CD4-positive, alpha-beta T cell treated with Interleukin-2 at 100 ng/mL for 4 hours (primary cell): Measurements from ENCODE around the gene C21orf91.

ENCODE experiments used
- DNase-seq: peaks from one replicate; pipeline ENCODE4 v3.0.0-alpha.2; 2020; ENCODE audit warnings: low spot score

Gene C21orf91

DNA sequence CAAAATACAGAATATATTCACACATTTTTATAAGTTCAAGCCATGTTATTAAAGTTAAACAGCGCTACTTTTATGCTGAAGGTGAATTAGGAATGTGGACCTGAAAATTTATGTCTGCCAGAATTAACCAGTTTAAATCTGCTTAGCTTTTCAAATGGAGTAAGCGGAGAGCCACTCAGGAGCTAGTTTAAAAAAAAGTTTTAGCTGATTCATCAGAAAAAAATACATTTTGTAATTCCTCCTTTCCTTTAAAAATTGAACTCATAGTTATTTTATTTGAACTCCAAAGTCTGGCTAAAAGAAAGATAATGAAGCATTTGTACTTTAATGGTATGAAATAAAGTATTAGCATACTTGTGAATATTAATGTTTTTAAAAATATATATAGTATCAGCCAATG lies 21.2 kb downstream of the C21orf91 start:
- no peak for DNase-seq

DNA sequence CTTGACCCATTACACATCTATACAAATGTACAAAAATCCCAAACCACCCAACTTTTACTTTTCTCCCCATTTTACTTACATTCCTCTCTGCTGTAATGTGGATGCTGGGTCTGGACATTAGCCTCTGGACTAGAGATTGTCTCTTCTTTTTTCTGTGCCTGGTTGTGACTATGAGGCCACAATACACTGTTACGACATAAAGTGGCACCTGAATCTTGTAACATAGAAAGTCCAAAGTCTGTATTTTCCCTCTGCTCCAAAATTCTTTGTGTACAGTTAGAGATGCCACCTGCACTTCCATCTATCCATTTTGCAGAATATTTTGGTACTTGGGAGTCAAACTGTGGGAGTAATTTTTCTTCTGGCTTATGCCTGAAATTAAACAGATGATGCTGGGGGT lies 22.7 kb downstream of the C21orf91 start:
- DNase-seq, result no peak

DNA sequence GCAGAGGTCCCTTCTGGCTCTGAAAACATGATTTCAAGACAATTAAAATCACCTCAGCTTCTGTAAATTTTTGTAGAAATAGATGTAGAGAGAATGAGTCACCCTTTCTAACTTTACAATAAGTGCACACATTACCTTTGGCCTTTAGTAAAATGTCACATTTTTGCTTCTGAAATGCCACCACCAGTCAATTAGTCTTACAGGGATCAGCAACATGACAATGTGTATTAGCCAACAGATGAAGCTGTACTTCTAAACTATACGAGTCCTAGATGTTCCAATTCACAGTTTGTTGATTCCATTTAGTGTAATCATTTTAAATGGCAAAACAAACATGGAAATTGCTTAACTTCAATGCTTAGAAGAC lies 23.1 kb downstream of the C21orf91 start:
- DNase-seq, result peak; percentile 56

DNA sequence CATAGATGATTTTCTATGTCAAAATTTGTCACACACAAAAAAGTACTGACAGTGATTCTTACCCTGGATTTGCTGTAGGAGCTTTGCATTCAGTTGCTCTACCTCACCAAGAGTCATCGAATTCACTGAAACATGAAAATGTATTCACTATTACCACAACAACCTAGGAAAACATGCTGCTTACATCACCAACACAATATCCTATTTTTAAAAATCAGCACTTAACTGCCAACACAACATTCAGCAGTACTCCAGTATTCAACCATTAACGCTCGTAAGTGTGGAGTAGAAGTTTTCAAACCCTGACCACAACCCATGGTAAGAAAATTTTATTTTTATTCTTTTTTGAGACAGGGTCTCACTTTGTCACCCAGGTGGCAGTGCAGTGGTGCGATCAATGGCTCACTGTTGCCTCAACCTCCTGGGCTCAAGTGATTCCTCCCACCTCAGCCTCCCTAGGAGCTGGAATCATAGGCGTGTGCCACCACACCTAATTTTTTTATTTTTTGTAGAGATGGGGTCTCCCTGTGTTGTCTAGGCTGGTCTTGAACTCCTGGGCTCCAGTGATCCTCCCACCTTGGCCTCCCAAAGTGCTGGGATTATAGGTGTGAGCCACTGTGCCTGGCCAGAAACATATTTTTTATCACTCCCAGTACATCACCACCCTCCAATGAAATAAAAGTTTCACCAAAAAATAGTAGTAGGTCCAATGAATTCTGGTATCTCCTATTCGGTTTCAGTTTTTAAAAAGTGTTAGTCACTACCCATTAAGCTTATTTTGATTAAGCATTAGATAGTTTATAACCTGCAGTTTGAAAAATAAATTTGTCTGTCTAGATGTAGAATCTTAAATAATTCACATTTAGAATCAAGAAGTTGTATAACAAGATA lies 23.8 kb downstream of the C21orf91 start:
- peak; percentile 61 for DNase-seq

DNA sequence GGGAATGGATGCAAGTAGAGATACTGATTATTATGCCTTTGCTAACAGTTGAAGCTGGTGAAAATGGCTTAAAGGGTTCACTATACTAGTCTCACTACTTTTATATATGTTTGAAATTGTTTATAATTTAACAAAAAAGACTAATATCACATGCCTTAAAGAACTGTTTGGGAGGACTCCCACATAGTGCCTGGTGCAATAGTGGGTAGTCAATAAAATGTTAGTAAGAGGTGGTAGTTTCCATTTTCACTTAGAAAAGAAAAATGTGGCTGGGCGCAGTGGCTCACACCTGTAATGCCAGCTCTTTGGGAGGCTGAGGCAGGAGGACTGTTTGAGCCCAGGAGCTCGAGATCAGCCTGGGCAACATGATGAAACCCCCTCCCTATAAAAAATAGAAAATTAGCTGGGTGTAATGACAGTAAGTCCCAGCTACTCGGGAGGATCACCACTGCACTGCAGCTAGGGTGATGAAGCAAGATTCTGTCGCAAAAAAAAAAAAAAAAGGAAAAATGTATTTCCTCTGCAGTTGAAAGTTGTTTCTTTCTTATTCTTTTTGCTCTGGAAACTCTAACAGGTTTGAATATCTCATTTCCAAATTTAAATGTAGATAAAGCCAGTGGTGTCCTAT lies 24.5 kb downstream of the C21orf91 start:
- DNase-seq, result no peak

DNA sequence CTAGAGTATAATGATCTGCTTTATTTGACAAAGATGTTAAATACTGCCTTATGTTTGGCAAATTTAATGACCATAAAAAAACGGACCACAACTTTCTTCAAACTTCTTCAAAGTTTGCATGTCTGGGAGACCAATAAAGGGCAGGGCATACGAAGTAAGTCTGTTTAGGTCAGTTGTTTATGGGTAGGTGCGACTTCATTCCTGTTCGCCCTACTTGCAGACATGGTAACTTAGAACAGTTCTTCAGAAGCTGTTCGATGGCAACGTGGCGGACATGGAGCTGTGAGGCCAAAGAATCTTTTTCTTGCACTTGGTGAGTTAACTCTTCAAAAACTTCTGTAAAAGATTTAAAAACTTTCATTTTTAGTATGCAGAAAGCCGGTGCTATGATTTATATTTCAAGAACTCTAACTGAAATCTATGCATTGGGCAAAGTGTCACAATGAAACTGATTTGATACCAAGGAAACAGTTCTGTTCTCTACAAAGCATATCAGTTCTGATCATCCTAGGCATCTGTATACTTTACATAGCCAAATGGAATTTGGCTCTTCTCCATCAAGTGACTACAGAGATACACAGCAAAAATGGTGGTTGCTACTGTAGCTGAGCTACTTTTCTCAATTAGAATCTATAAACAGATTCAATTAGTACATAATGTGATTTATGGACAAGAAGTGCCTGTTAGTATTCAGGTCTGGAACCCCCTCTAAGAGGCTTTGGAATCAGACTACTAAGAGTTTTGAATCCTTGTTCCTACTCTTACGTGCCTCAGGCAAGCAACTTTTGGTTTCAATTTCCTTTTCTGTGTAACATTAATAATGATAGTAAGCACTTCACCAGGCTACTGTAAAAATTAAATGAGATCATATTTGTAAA lies 25.7 kb downstream of the C21orf91 start:
- peak; percentile 49 for DNase-seq

DNA sequence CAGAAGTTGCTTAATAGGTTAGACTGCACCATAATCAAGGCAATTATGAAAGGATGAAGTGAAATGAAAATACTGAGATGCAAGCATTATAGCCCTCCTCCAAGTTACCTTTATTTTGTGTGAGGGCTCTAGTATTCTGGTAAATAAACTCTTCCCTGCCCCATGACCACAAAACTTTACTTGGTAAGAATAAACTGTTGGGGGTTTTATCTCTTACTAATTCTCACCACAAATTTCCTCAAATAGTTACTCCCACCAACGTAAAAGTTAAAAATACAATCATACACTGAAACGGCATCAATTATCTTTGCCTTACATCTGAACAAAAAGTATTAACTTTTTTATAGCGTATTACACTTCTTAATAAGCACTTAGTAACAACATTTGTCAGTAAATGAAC lies 29.5 kb downstream of the C21orf91 start:
- peak; percentile 61 for DNase-seq

DNA sequence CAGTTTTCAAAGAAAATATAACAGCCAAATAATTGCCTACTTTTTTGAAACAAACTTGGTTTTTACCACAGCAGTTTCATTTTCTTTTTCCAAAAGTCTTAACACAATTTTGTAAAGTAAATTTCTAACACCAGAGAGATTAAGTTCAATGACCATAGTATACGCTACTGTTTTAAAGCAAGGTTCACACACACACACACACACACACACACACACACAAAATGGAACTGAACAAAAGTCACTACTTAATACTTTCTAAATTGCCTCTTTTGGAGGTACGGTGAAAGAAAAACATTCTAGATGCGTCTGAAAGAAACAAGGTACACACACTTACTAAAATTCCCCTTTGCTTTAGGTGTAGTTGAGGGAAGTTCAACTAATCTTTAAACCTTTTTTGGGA lies 30.1 kb downstream of the C21orf91 start:
- no peak for DNase-seq

DNA sequence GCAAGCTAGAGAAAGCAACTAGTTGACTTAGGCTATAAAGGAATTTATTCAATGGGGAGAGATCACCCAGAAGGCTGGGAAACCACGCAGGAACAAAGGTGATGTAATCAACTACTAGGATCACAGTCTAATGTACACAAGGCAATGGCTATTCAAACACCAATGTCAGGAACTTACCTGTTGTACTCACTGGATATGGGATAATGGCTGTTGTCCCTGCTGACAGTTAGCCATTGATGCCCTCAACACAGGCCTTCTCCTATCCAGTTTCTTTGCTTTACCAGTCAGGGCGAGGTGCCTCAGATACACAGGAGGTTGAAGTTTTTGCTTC lies 32.3 kb downstream of the C21orf91 start:
- DNase-seq, result no peak

DNA sequence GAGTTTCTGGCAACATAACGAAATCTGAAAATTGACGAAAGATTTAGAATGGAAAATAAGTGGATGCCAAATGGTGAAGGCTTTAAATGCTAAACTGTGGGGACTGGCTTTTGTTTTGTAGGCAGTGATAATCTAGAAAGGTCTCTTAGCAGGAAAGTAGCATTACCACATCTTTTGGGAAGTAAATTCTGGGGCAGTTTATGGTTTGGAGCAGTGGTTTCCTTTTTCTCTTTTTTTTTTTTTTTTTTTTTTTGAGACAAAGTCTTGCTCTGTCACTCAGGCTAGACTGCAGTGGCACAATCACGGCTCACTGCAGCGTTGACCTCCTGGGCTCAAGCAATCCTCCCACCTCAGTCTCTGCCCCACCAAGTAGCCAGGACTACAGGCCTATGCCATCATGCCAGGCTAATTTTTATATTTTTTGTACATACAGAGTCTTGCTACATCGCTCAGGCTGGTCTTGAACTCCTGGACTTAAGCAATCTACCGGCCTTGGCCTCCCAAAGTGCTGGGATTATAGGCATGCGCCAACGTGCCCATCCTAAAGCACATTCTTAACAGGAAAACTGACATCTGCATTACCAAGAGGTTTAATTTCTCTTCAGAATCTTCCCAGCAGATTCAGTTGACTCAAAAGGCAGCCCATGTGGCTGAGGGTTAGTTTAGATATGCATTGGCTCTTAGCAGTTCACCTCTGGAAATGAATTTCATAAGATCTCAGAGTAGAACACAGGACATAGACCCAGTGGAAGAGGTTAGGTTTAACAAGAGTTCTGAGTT lies 32.9 kb downstream of the C21orf91 start:
- DNase-seq, result no peak

DNA sequence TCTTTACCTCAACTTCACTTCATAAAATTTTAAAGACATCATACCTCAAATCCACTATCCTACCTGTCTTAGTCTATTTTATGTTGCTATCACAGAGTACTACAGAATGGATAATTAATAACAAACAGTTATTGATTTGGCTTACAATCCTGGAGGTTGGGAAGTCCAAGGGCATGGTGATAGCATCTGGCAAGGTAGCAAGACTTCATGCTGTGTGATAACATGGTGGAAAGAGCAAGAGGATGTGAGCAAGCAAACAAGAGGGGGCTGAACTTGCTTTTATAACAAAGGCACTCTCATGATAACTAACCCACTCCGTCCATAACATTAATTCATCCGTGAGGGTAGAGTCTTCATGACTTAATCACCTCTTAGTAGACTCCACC lies 33.8 kb downstream of the C21orf91 start:
- DNase-seq, result no peak

DNA sequence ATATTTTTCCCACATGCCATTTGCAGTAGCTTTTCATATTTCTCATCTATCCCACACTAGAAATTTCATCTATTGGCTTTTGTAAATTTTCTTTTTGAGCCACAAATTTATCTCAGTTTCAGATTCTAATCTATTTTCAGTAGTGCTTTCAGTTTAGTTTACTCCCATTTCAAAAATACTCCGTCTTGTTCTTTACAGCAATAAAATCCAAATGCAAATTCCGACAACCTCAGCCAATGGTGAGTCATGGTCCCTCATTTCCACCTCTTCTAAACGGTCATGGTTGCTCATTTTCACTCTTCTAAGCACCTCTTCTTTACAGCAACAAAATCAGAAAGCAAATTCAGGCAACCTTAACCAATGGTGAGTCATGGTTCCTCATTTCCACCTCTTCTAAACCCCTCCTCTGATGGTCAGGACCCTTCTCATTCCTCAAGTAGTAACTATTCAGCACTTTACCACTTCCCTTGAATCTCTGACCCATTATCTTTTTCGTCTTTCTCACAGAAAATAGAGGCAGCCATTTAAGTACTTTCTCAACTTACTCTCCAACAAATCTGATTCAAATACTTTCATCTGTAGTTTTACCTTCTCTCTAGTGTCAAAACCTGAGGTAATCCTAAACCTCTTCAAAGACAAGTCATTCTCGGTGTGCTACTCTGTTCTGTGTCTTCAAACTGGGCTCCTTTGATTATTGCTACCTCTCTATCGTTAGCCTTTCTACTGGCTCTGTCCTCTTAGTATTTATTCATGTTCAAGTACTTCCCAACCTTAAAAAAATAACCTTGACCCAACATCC lies 34.4 kb downstream of the C21orf91 start:
- peak; percentile 75 for DNase-seq

DNA sequence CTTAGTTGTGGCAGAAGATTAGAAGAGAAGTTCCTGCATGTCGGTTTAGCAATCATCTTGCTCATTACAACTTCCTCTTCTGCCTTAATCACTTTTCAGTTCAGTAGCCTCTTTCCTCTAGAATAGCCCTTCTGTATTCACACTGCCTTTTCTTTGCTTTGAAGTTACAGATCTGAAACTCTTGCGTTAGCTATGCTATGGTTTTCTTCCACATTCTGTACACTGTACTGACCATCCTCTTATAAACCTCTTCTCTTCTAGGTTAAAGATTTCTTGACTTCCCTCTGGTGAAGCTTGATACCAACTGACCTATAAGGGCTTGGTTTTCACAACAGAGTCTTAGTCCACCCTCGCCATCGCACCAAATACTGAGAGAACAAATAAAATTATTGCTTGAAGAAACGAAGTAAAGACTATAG lies 35.0 kb downstream of the C21orf91 start:
- DNase-seq, result no peak

DNA sequence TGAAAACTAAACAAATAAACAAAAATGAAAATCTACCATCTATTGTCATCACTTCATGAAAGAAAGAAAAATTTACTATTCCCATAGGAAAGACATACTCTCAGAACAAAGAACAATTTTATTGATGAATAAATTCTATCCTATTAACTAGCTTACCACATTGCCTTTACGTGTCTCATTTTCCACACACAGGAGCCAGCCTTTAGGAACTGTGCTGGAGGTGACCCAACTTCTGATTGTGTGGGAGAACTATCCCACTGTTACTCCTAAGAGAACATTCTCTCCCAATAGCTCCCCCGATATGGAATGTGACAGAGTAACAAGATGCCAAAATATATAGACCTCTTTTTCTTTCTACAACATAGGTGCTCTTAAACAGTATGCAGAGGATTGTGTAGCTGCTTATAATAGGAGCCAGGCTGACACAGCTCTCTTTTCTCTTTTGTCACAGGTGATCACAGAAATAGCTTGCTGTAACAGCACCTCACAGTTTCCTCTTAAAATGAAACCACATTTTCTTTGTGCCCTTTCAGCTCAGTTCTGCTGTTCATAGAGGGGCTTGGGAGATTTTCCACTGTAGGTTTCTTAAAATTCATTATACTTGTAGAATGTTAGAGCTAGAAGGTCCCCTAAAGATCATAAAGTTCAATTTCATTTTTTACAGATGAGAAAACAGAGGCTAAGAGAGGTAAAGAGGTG lies 35.5 kb downstream of the C21orf91 start:
- peak; percentile 55 for DNase-seq

DNA sequence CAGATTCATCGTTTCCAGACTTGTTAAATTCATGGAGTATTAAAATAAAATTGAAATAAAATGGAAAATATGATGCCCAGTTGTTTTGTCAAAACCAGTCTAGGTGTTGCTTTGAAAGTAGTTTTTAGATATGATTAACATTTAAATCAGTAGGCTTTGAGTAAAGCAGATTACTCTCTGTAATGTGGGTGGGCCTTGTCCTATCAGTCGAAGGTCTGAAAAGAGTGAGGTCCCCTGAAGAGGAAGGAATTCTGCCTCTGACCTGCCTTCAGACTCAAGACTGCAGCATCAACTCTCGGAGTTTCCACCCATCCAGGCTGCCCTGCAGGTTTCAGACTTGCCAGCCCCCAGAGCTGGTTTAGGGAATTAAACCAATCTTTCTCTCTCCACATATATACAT lies 36.2 kb downstream of the C21orf91 start:
- no peak for DNase-seq

DNA sequence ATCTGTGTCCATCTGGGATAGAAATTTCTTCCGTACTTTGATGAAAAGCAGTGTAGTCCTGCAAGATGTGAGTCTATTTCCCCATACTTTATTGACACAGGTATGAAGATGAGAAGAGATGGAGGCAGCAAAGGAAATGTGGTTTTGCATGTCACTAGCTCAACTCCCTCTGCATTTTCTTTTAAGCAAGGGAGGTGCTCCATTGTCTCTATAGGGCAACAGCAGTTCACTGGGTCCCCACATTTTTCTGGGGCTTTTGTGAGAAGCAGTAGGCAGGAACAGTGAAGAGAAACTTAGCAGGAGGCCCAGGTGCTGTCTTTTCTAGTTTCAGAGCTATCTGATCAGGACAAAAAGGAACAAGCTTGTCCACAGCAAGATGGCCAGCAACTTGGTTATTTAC lies 37.1 kb downstream of the C21orf91 start:
- no peak for DNase-seq

DNA sequence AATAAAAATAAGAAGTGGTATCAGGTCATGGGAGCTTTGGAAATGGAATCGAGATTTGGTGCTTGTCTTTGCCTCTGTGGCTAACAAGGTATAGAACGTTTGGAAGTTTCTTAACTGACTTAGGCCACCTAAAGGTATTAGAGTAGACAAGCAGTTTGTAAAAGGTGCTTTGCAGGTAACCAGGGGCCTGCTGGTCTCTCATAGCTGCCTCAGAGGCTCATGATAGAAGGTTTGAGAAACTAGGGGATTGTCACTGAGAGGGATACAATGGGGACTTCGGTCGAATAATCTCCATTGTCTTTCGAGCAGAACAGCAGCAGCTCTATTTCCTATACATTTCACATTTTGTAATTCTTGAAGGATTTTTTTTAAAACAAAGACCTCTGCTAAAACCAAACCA lies 37.6 kb downstream of the C21orf91 start:
- DNase-seq, result no peak

DNA sequence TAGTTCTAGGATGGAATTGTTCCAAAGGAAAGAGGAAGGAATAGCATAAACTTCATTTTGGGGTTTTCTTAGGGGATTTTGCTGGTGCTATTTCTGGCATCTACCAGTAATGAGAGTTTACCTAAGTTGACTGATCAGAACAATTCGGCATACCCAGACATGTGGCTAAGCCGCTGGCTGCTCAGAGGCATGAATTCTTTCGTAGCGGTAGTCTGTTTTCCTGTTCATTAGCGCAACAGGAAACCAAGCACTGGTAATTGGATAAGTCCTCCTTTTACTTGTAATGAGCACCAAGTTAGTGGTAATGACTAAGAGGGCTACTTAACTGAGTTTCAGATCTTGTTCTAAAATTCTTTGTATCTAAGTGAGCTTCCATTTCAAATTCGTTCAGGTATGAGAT lies 38.6 kb downstream of the C21orf91 start:
- DNase-seq, result peak; percentile 88

DNA sequence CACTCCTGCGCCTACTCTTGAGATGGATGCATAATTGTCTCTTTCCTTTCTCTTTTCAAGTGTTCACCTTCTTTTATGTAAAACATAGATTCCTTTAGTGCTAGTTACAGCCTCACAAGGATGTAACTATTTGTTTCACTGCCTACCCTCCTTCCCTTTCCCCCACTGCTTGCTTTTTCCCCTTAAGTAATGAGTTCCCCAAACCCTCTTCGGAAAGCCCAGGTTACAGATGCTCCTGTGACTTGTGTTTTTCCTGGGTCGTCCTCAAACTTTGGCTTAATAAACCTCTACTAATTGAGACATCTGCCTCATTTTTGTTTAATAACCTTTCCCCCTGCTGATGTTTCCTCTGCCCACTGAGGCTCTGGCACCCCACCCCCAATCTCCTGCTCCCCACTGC lies 39.2 kb downstream of the C21orf91 start:
- DNase-seq, result no peak

DNA sequence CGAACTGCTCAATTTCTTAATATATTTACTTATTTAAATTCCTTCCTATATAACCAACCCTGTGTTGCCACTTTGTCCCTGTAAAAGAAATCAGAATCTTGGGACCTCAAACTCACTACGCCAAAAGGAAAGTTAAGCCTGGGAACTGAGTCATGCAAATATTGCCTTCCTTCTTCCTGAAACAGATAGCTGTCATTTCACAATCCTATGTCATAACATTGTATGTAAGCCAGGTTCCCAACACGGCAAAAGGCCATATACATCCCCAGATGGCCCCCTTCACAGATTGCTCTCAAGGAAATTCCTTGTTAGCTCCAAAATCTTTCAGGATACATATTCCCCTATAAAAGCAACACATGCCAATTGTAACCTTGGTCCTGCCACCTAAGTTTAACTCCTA lies 39.7 kb downstream of the C21orf91 start:
- no peak for DNase-seq
